Ishikawa (cell line): ENCODE results near the gene IL37.
A peak's percentile ranks its signal among the peaks of the same experiment; 100 is the strongest.

Experiments used
- CEBPB ChIP-seq: IDR thresholded peaks from 2 replicates; pipeline ENCODE4 v1.6.1; 2012
- CREB1 ChIP-seq: IDR thresholded peaks from 2 replicates; pipeline ENCODE4 v1.6.1; 2012; ENCODE audit warnings: low read depth
- EGR1 ChIP-seq: IDR thresholded peaks from 2 replicates; pipeline ENCODE4 v1.6.1; 2012
- EP300 ChIP-seq: IDR thresholded peaks from 2 replicates; pipeline ENCODE4 v1.6.1; 2012; ENCODE audit warnings: borderline replicate concordance
- FOXM1 ChIP-seq: IDR thresholded peaks from 2 replicates; pipeline ENCODE4 v1.6.1; 2012; ENCODE audit warnings: low read depth, borderline replicate concordance
- MAX ChIP-seq: IDR thresholded peaks from 2 replicates; pipeline ENCODE4 v1.6.1; 2012
- NFIC ChIP-seq: IDR thresholded peaks from 2 replicates; pipeline ENCODE4 v1.6.1; 2012
- RAD21 ChIP-seq: IDR thresholded peaks from 2 replicates; pipeline ENCODE4 v1.6.1; 2012; ENCODE audit warnings: low read depth
- REST ChIP-seq: IDR thresholded peaks from 2 replicates; pipeline ENCODE4 v1.6.1; 2012; ENCODE audit warnings: low read depth, mild to moderate bottlenecking
- TAF1 ChIP-seq: IDR thresholded peaks from 2 replicates; pipeline ENCODE4 v1.6.1; 2012; ENCODE audit warnings: low read depth, mild to moderate bottlenecking
- TCF12 ChIP-seq: IDR thresholded peaks from 2 replicates; pipeline ENCODE4 v1.6.1; 2012; ENCODE audit warnings: low read depth
- TEAD4 ChIP-seq: IDR thresholded peaks from 2 replicates; pipeline ENCODE4 v1.6.1; 2012
- USF1 ChIP-seq: IDR thresholded peaks from 2 replicates; pipeline ENCODE4 v1.6.1; 2012
- YY1 ChIP-seq: IDR thresholded peaks from 2 replicates; pipeline ENCODE4 v1.6.1; 2012; ENCODE audit warnings: low read depth
- ZBTB7A ChIP-seq: IDR thresholded peaks from 2 replicates; pipeline ENCODE4 v1.6.1; 2012; ENCODE audit warnings: low read depth

Gene IL37

GRCh38 chr2:112910865-112911264 lies at the start of gene IL37:
Gene IL37 (plus strand): TSS chr2:112911165. CDS start chr2:112913013, 1,848 bp downstream.
- TF ChIP-seq TEAD4 (no peak), NFIC (no peak), CREB1 (no peak), YY1 (no peak), EGR1 (no peak), ZBTB7A (no peak), USF1 (no peak), TCF12 (no peak)

GRCh38 chr2:112864072-112864471 lies 46.9 kb upstream of the IL37 start:
- no peak for TF ChIP-seq YY1
- TF ChIP-seq ZBTB7A = no peak
- TF ChIP-seq MAX = no peak
- TF ChIP-seq EGR1 = no peak
- no peak for TF ChIP-seq RAD21
- no peak for TF ChIP-seq TCF12
- TF ChIP-seq CREB1 = no peak

GRCh38 chr2:112866128-112866835 lies 44.7 kb upstream of the IL37 start:
- TF ChIP-seq YY1 (no peak), REST (no peak), EP300 (no peak), TAF1 (no peak), USF1 (no peak)

- TF ChIP-seq CREB1 (no peak), NFIC (no peak), EP300 (no peak), TAF1 (no peak), EGR1 (no peak), CEBPB (no peak), USF1 (no peak), FOXM1 (no peak), TEAD4 (no peak), TCF12 (no peak), MAX (no peak)
These were observed 43.0 kb upstream of the IL37 start for GRCh38 chr2:112867701-112868631.

GRCh38 chr2:112869258-112869842 lies 41.6 kb upstream of the IL37 start:
- TF ChIP-seq YY1 = no peak
- peak; percentile 32; the same call in 1 of the 2 replicates for TF ChIP-seq MAX
- peak; percentile 95 for TF ChIP-seq NFIC
- TF ChIP-seq CEBPB = peak; percentile 13; the same call in 1 of the 2 replicates
- TF ChIP-seq EP300 = peak; percentile 19; the same call in 1 of the 2 replicates
- TF ChIP-seq TEAD4 = peak; percentile 28; the same call in 1 of the 2 replicates
- TF ChIP-seq TCF12 = peak; percentile 73
- no peak for TF ChIP-seq ZBTB7A
- TF ChIP-seq REST = no peak
- TF ChIP-seq CREB1 = no peak
